NCI-H524 (cell line): ENCODE data around the gene KRT36.

Experiments used
- DNase-seq, 2 experiments: peaks; one replicate each; lab custom pipeline; 2025; lab: John Stamatoyannopoulos, UW

KRT36 gene

GRCh38 chr17:41521574-41522261 lies 32.0 kb upstream of the KRT36 start:
- no peak for DNase-seq

- peak in 1 of 2 experiments; percentile 8 for DNase-seq
These were observed 31.3 kb upstream of the KRT36 start for GRCh38 chr17:41520821-41521521.

GRCh38 chr17:41519501-41520224 lies 30.0 kb upstream of the KRT36 start:
- DNase-seq, result peak in 1 of 2 experiments; percentile 14

GRCh38 chr17:41518789-41519449 lies 29.2 kb upstream of the KRT36 start, which contains the start of gene KRT15:
Gene KRT15 (minus strand): TSS chr17:41518890. CDS start chr17:41518827, 63 bp downstream.
- DNase-seq, result no peak

- no peak for DNase-seq
These were observed 28.3 kb upstream of the KRT36 start for GRCh38 chr17:41518031-41518430.

- DNase-seq, result no peak
These were observed 27.1 kb upstream of the KRT36 start for GRCh38 chr17:41516830-41517283.

GRCh38 chr17:41516147-41516829 lies 26.6 kb upstream of the KRT36 start:
- no peak for DNase-seq

- DNase-seq, result no peak
These were observed 23.4 kb upstream of the KRT36 start for GRCh38 chr17:41513168-41513547.

- DNase-seq, result no peak
These were observed 22.9 kb upstream of the KRT36 start for GRCh38 chr17:41512546-41513167.

GRCh38 chr17:41511716-41512115 lies 22.0 kb upstream of the KRT36 start:
- DNase-seq, result no peak

- DNase-seq, result no peak
These were observed 21.4 kb upstream of the KRT36 start for GRCh38 chr17:41511116-41511515.

- no peak for DNase-seq
These were observed 20.7 kb upstream of the KRT36 start for GRCh38 chr17:41510251-41511065.

GRCh38 chr17:41507315-41507880 lies 17.7 kb upstream of the KRT36 start:
- no peak for DNase-seq

- DNase-seq, result no peak
These were observed 16.4 kb upstream of the KRT36 start for GRCh38 chr17:41505809-41506767.

- no peak for DNase-seq
These were observed 15.5 kb upstream of the KRT36 start, which contains the start of gene KRT13 for GRCh38 chr17:41505007-41505808. Gene KRT13 (minus strand): TSS chr17:41505612. CDS start chr17:41505550, 62 bp downstream.

GRCh38 chr17:41504246-41504977 lies 14.7 kb upstream of the KRT36 start:
- DNase-seq, result no peak

- DNase-seq, result no peak
These were observed 13.5 kb upstream of the KRT36 start for GRCh38 chr17:41503202-41503601.
